ENCODE data around the gene NRP2.

Gene NRP2

DNA sequence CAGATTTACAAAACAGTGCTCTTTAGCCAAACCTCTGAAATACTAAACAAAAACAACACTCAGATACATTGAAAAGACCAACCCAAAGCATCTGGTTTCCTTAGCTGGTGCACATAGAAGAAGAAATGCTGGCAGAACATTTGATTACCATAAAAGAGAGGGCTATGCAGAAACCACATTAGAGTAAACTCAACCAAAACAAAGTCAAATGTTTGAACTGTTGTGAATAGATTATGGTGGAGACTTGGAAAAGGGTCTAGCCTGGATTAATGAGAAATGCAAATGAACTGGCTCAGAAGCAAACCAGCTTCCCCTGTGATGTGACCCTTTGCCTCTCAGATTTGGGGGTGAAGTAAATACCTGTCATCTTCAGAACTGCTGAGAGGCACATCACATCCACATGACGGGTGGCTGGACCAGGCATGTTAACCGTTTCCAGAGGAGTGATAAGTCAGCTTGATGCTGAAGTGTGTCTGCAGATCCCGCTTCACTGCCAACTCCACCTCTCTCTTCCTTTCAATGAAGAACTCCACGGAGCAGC, 153.0 kb downstream of the NRP2 start:
- WGBS, 2 donors (ENCODE audit: extremely low coverage in 2 of 2, insufficient read length in 2 of 2, insufficient replicate concordance in 1 of 2), result no CpG with 5 or more reads among the region's 4 CpGs

DNA sequence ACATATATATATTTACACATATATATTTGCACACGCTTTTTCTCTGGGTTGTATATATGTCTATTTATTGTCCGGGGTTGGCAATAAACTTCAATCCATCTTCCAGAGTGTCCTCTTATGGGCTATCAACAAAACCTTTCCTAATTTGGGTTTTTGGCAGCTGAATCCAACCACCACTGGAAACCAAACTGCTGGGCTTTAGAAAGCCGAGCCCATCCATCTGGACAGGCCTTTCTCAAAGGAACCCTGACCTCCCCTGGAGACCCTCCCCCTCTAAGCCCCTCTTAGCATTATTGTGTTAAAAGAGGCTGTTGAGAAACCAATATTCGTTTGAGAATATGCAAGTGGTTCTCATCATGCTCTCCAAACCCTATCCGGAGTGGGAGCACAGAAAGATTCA, 153.6 kb downstream of the NRP2 start:
- H2AK5ac ChIP-seq (ENCODE audit: low read depth, low read length), result no peak overlapping the region
- H3K9me3 ChIP-seq (replicated peaks in 1 of 2; ENCODE audit: control insufficient read depth in 2 of 2, insufficient read depth in 1 of 2, low read depth in 1 of 2, low read length in 2 of 2), result peaks cover 0 to 7% of the 10 kb centered on the region in 2 donors
- H2BK5ac ChIP-seq (ENCODE audit: low read length), result no peak overlapping the region
- H3K79me1 ChIP-seq (ENCODE audit: low read depth, low read length), result no peaks in the 10 kb centered on the region
- no peak overlapping the region for H2AFZ ChIP-seq (ENCODE audit: low read length)
- H3K4ac ChIP-seq (ENCODE audit: low read length), result no peak overlapping the region
- no peak overlapping the region for H3K27ac ChIP-seq (replicated peaks; ENCODE audit: low read length)
- no peak overlapping the region for H4K91ac ChIP-seq (ENCODE audit: low read depth, low read length, poor library complexity)
- H4K8ac ChIP-seq (ENCODE audit: low read depth, low read length), result no peak overlapping the region
- no peaks in the 10 kb centered on the region for H3K36me3 ChIP-seq (replicated peaks in 1 of 2; ENCODE audit: control insufficient read depth in 2 of 2, insufficient read depth in 2 of 2, low read length in 2 of 2)
- no peak overlapping the region for H2BK12ac ChIP-seq (ENCODE audit: low read length)
- no peak overlapping the region for H3K4me2 ChIP-seq (ENCODE audit: insufficient read depth, low read length, poor library complexity, severe bottlenecking)
- no peak overlapping the region for H3K18ac ChIP-seq (ENCODE audit: low read length)
- H3K27me3 ChIP-seq (ENCODE audit: control insufficient read depth in 3 of 3, insufficient read depth in 3 of 3, low read depth in 1 of 3, low read length in 3 of 3), result no peaks in the 10 kb centered on the region
- no peak overlapping the region for H3K4me3 ChIP-seq (ENCODE audit: low read length in 2 of 2)
- no peak overlapping the region for H3K23ac ChIP-seq (ENCODE audit: low read depth, low read length, poor library complexity)
- no CpG with 5 or more reads among the region's 5 CpGs for WGBS, 2 donors (ENCODE audit: extremely low coverage in 2 of 2, insufficient read length in 2 of 2, insufficient replicate concordance in 1 of 2)
- H2BK15ac ChIP-seq (ENCODE audit: low read length), result no peak overlapping the region
- H2BK120ac ChIP-seq (ENCODE audit: low read depth, low read length), result no peak overlapping the region
- no peak overlapping the region for H3K14ac ChIP-seq (ENCODE audit: low read length)
- peaks cover 0 to 4% of the 10 kb centered on the region in 2 donors for H3K4me1 ChIP-seq (ENCODE audit: control insufficient read depth in 2 of 2, insufficient read depth in 1 of 2, low read depth in 1 of 2, low read length in 2 of 2)
- no peak for DNase-seq (ENCODE audit: low spot score)
- H3K9ac ChIP-seq (ENCODE audit: low read depth, low read length, poor library complexity), result no peak overlapping the region

More for the DNA sequence above, 153.0 kb downstream of the NRP2 start:
- no peak overlapping the region for H3K4me2 ChIP-seq (ENCODE audit: insufficient read depth, low read length, poor library complexity, severe bottlenecking)
- no peak overlapping the region for H2BK120ac ChIP-seq (ENCODE audit: low read depth, low read length)
- no peak overlapping the region for H3K23ac ChIP-seq (ENCODE audit: low read depth, low read length, poor library complexity)
- no peak overlapping the region for H3K27ac ChIP-seq (replicated peaks; ENCODE audit: low read length)
- no peak overlapping the region for H4K8ac ChIP-seq (ENCODE audit: low read depth, low read length)
- H3K36me3 ChIP-seq (replicated peaks in 1 of 2; ENCODE audit: control insufficient read depth in 2 of 2, insufficient read depth in 2 of 2, low read length in 2 of 2), result no peaks in the 10 kb centered on the region
- no peak overlapping the region for H2BK15ac ChIP-seq (ENCODE audit: low read length)
- no peak overlapping the region for H3K9ac ChIP-seq (ENCODE audit: low read depth, low read length, poor library complexity)
- no peak overlapping the region for H3K4ac ChIP-seq (ENCODE audit: low read length)
- H3K79me1 ChIP-seq (ENCODE audit: low read depth, low read length), result no peaks in the 10 kb centered on the region
- H3K4me1 ChIP-seq (ENCODE audit: control insufficient read depth in 2 of 2, insufficient read depth in 1 of 2, low read depth in 1 of 2, low read length in 2 of 2), result peaks cover 0 to 4% of the 10 kb centered on the region in 2 donors
- H3K4me3 ChIP-seq (ENCODE audit: low read length in 2 of 2), result no peak overlapping the region
- no peak overlapping the region for H2AK5ac ChIP-seq (ENCODE audit: low read depth, low read length)
- H3K27me3 ChIP-seq (ENCODE audit: control insufficient read depth in 3 of 3, insufficient read depth in 3 of 3, low read depth in 1 of 3, low read length in 3 of 3), result no peaks in the 10 kb centered on the region
- no peak overlapping the region for H2AFZ ChIP-seq (ENCODE audit: low read length)
- no peak overlapping the region for H3K18ac ChIP-seq (ENCODE audit: low read length)
- no peak overlapping the region for H2BK5ac ChIP-seq (ENCODE audit: low read length)
- H3K14ac ChIP-seq (ENCODE audit: low read length), result no peak overlapping the region
- DNase-seq (ENCODE audit: low spot score), result no peak
- no peak overlapping the region for H2BK12ac ChIP-seq (ENCODE audit: low read length)
- peaks cover 0 to 7% of the 10 kb centered on the region in 2 donors for H3K9me3 ChIP-seq (replicated peaks in 1 of 2; ENCODE audit: control insufficient read depth in 2 of 2, insufficient read depth in 1 of 2, low read depth in 1 of 2, low read length in 2 of 2)
- no peak overlapping the region for H4K91ac ChIP-seq (ENCODE audit: low read depth, low read length, poor library complexity)

DNA sequence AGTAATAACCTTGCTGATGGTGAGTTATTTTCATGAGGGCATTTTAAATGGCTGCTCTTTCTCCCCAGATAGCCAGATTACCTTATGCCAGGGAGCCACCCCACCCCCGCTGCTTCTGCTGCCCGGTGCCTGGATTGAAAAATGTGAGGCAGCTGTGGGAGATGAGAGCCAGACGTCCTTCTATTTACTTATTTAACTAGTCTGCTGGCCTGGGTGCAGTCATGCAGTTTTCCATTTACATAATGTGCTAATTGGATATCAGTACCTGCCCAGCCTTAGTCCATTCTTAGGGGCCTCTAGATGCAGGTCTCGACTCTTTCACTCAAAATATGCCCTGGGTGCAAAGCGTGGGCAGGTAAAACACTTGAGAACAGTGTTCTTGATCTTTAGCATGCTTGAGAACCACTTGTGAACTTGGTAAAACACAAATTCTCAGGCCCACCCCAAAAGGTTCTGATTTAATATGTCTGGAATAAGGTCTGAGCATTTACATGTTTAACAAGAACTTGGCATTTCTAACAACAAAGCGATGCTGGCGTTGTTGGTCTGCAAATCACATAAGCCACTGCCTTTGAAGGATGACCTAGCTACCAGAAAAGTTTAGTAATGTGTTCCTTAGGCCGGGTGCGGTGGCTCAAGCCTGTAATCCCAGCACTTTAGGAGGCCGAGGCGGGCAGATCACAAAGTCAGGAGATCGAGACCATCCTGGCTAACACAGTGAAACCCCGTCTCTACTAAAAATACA, 154.3 kb downstream of the NRP2 start:
- no peak overlapping the region for H2AFZ ChIP-seq (ENCODE audit: low read length)
- peaks cover 0 to 7% of the 10 kb centered on the region in 2 donors for H3K9me3 ChIP-seq (replicated peaks in 1 of 2; ENCODE audit: control insufficient read depth in 2 of 2, insufficient read depth in 1 of 2, low read depth in 1 of 2, low read length in 2 of 2)
- H4K91ac ChIP-seq (ENCODE audit: low read depth, low read length, poor library complexity), result no peak overlapping the region
- H2BK120ac ChIP-seq (ENCODE audit: low read depth, low read length), result no peak overlapping the region
- H3K36me3 ChIP-seq (replicated peaks in 1 of 2; ENCODE audit: control insufficient read depth in 2 of 2, insufficient read depth in 2 of 2, low read length in 2 of 2), result no peaks in the 10 kb centered on the region
- H3K27me3 ChIP-seq (ENCODE audit: control insufficient read depth in 3 of 3, insufficient read depth in 3 of 3, low read depth in 1 of 3, low read length in 3 of 3), result no peaks in the 10 kb centered on the region
- no peak overlapping the region for H4K8ac ChIP-seq (ENCODE audit: low read depth, low read length)
- no peak overlapping the region for H3K23ac ChIP-seq (ENCODE audit: low read depth, low read length, poor library complexity)
- DNase-seq (ENCODE audit: low spot score), result no peak
- WGBS, 2 donors (ENCODE audit: extremely low coverage in 2 of 2, insufficient read length in 2 of 2, insufficient replicate concordance in 1 of 2), result no CpG with 5 or more reads among the region's 13 CpGs
- no peak overlapping the region for H3K9ac ChIP-seq (ENCODE audit: low read depth, low read length, poor library complexity)
- H3K4me2 ChIP-seq (ENCODE audit: insufficient read depth, low read length, poor library complexity, severe bottlenecking), result no peak overlapping the region
- H2BK12ac ChIP-seq (ENCODE audit: low read length), result no peak overlapping the region
- H2BK15ac ChIP-seq (ENCODE audit: low read length), result no peak overlapping the region
- H3K79me1 ChIP-seq (ENCODE audit: low read depth, low read length), result no peaks in the 10 kb centered on the region
- H3K4me3 ChIP-seq (ENCODE audit: low read length in 2 of 2), result no peak overlapping the region
- H3K18ac ChIP-seq (ENCODE audit: low read length), result no peak overlapping the region
- no peak overlapping the region for H2AK5ac ChIP-seq (ENCODE audit: low read depth, low read length)
- H3K4me1 ChIP-seq (ENCODE audit: control insufficient read depth in 2 of 2, insufficient read depth in 1 of 2, low read depth in 1 of 2, low read length in 2 of 2), result peaks cover 0 to 4% of the 10 kb centered on the region in 2 donors
- no peak overlapping the region for H3K27ac ChIP-seq (replicated peaks; ENCODE audit: low read length)
- no peak overlapping the region for H3K4ac ChIP-seq (ENCODE audit: low read length)
- H3K14ac ChIP-seq (ENCODE audit: low read length), result no peak overlapping the region
- H2BK5ac ChIP-seq (ENCODE audit: low read length), result no peak overlapping the region

DNA sequence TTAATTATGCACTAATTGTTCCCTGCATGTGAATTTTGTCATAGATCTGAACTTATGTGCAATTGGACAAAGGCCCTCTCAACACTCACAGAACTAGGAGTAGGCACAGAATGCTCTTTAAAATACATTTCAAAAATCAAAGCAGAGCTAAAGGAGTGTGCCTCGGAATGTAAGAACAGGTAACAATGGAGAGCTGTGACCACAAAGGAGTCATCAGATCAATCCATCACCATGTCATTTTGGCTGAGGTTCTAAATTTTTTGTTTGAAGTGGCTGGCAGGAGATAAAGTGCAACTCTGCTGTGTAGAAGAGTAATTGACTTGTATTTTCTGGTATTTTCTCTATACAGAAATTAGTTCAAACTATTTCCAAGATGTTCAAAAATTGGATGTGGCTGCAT, 155.4 kb downstream of the NRP2 start:
- H4K8ac ChIP-seq (ENCODE audit: low read depth, low read length), result no peak overlapping the region
- H2BK12ac ChIP-seq (ENCODE audit: low read length), result no peak overlapping the region
- DNase-seq (ENCODE audit: low spot score), result no peak
- no peak overlapping the region for H3K4ac ChIP-seq (ENCODE audit: low read length)
- H3K27me3 ChIP-seq (ENCODE audit: control insufficient read depth in 3 of 3, insufficient read depth in 3 of 3, low read depth in 1 of 3, low read length in 3 of 3), result no peaks in the 10 kb centered on the region
- H3K27ac ChIP-seq (replicated peaks; ENCODE audit: low read length), result no peak overlapping the region
- no peak overlapping the region for H3K4me3 ChIP-seq (ENCODE audit: low read length in 2 of 2)
- no peak overlapping the region for H2BK120ac ChIP-seq (ENCODE audit: low read depth, low read length)
- H3K14ac ChIP-seq (ENCODE audit: low read length), result no peak overlapping the region
- no peak overlapping the region for H3K4me2 ChIP-seq (ENCODE audit: insufficient read depth, low read length, poor library complexity, severe bottlenecking)
- H3K9ac ChIP-seq (ENCODE audit: low read depth, low read length, poor library complexity), result no peak overlapping the region
- H2AK5ac ChIP-seq (ENCODE audit: low read depth, low read length), result no peak overlapping the region
- H2BK15ac ChIP-seq (ENCODE audit: low read length), result no peak overlapping the region
- H3K9me3 ChIP-seq (replicated peaks in 1 of 2; ENCODE audit: control insufficient read depth in 2 of 2, insufficient read depth in 1 of 2, low read depth in 1 of 2, low read length in 2 of 2), result peaks cover 0 to 7% of the 10 kb centered on the region in 2 donors
- WGBS, 2 donors (ENCODE audit: extremely low coverage in 2 of 2, insufficient read length in 2 of 2, insufficient replicate concordance in 1 of 2), result no CpG with 5 or more reads among the region's 1 CpG
- H3K79me1 ChIP-seq (ENCODE audit: low read depth, low read length), result no peaks in the 10 kb centered on the region
- peaks cover 0 to 4% of the 10 kb centered on the region in 2 donors for H3K4me1 ChIP-seq (ENCODE audit: control insufficient read depth in 2 of 2, insufficient read depth in 1 of 2, low read depth in 1 of 2, low read length in 2 of 2)
- H4K91ac ChIP-seq (ENCODE audit: low read depth, low read length, poor library complexity), result no peak overlapping the region
- no peak overlapping the region for H3K23ac ChIP-seq (ENCODE audit: low read depth, low read length, poor library complexity)
- H3K36me3 ChIP-seq (replicated peaks in 1 of 2; ENCODE audit: control insufficient read depth in 2 of 2, insufficient read depth in 2 of 2, low read length in 2 of 2), result no peaks in the 10 kb centered on the region
- H2AFZ ChIP-seq (ENCODE audit: low read length), result no peak overlapping the region
- H3K18ac ChIP-seq (ENCODE audit: low read length), result no peak overlapping the region
- H2BK5ac ChIP-seq (ENCODE audit: low read length), result no peak overlapping the region

All from neuronal stem cell (in vitro differentiated cells).